Right lobe of liver (tissue), 6 donors: Measurements from ENCODE around the gene OR51G1. TPM values are rescaled to one million over a fixed set of nuclear protein-coding genes. Genes with fewer than 3 reads are reported as not detected.

ENCODE experiments used
- ATAC-seq, 4 donors: fragments of 200-7000 bp; cut with Tn5 transposase; one replicate each; pipeline ENCODE4 v1.9.1; 2020; ENCODE audit warnings: mild to moderate bottlenecking in 4 of 4, moderate library complexity in 4 of 4
- DNase-seq, 3 donors: peaks; one replicate each; pipeline ENCODE4 v3.0.0-alpha.2; 2020
- H3K27ac ChIP-seq, 3 donors: fragments of 200-600 bp; one replicate each; pipeline ENCODE4 v1.8.0; 2022
- H3K27me3 ChIP-seq, 2 donors: fragments of 200-600 bp; one replicate each; pipeline ENCODE4 v1.8.0; 2022
- H3K36me3 ChIP-seq, 4 donors: fragments of 200-600 bp; sonication (generic) in 1 of 4; one replicate each; pipeline versions ENCODE4 v1.5.1 to v1.8.0; 2017 to 2022; ENCODE audit warnings: control low read depth in 1 of 4
- H3K4me1 ChIP-seq, 4 donors: fragments of 200-600 bp; sonication (generic) in 1 of 4; one replicate each; pipeline versions ENCODE4 v1.5.1 to v1.8.0; 2017 to 2022; ENCODE audit warnings: control low read depth in 1 of 4
- H3K4me3 ChIP-seq, 3 donors: fragments of 200-600 bp; one replicate each; pipeline ENCODE4 v1.8.0; 2022
- H3K9me3 ChIP-seq, 4 donors: fragments of 200-600 bp; sonication (generic) in 1 of 4; one replicate each; pipeline versions ENCODE4 v1.5.1 to v1.8.0; 2017 to 2022; ENCODE audit warnings: control low read depth in 1 of 4
- CTCF ChIP-seq, 4 donors: fragments of 200-600 bp in 3 of 4; fragments of 450-650 bp in 1 of 4; IDR thresholded peaks; one replicate each; pipeline versions ENCODE4 v1.5.1 to v1.8.0; 2016 to 2022; ENCODE audit warnings: antibody characterized with exemption in 4 of 4, mild to moderate bottlenecking in 2 of 4
- POLR2A ChIP-seq: fragments of 450-650 bp; IDR thresholded peaks from one replicate; pipeline ENCODE4 v1.6.1; 2017; ENCODE audit warnings: antibody characterized with exemption, mild to moderate bottlenecking
- WGBS: methylation state at CpG from one replicate; pipeline ENCODE4 v1.1.6; 2018; ENCODE audit warnings: low coverage, low lambda C conversion rate; ENCODE audit not compliant: insufficient coverage; ENCODE audit errors: missing lambda C conversion rate; 5-methylcytosine and 5-hydroxymethylcytosine counted together
- intact Hi-C, 2 donors: fragments of 100-400 bp; cut with DNase I; formaldehyde crosslinking; loops; one replicate each; pipeline versions ENCODE4 v1.11.2 to v1.14.1; 2022
- total RNA-seq, 6 experiments: library from RNA; depleted of rRNA in 2 of 6; stranded (reverse); fragments of >200 nt in 2 of 6; fragmentation: NEBNext Ultra II Directional in 3 of 6; extraction: Animal tissue kit (Norgen Biotek cat#: 25700) in 3 of 6; gene quantifications; one replicate each; pipeline versions ENCODE4 v1.1.0 to v1.2.4, GENCODE V29; 2016 to 2023
- donor health status: DM: no; HTN: yes; CAD: no.
- donor health status: DM: no; HTN: no; CAD: no.
- donor health status: DM: no; HTN: no; CAD: no.
- donor health status: DM: no; HTN: yes; CAD: no.
- donor health status: DM: no; HTN: yes; CAD: no.

OR51G1 gene
- total RNA-seq, 6 experiments from 2014 or later, result not detected

GRCh38 chr11:4947505-4947904 lies 23.4 kb upstream of the OR51G1 start, which contains the start of gene OR51A4:
Gene OR51A4, minus strand, starts transcription at chr11:4947605. Its CDS starts 505 bp downstream, at chr11:4947100.
- Histone ChIP-seq H3K4me3 (no peak within 1 kb of the TSS), H3K9me3 (no peaks in the 10 kb centered on the region), H3K36me3 (no peaks in the 10 kb centered on the region), H3K4me1 (no peaks in the 10 kb centered on the region), H3K27ac (no peak within 1 kb of the TSS), H3K27me3 (no peaks in the 10 kb centered on the region)
- DNase-seq (no peak), ATAC-seq (no peak)
- TF ChIP-seq CTCF (IDR thresholded peaks at IDR 0.05) (no peak), POLR2A (no peak)
- intact Hi-C loops, result no loop called here

- Histone ChIP-seq H3K4me1 (no peaks in the 10 kb centered on the region), H3K4me3 (no peak overlapping the region), H3K27ac (no peak overlapping the region), H3K27me3 (no peaks in the 10 kb centered on the region), H3K9me3 (no peaks in the 10 kb centered on the region), H3K36me3 (no peaks in the 10 kb centered on the region)
- no peak for TF ChIP-seq CTCF (IDR thresholded peaks at IDR 0.05)
- no peak for TF ChIP-seq POLR2A
- ATAC-seq (no peak), DNase-seq (no peak)
- intact Hi-C loops, result no loop called here
- 47% methylated on average over 3 of the region's 3 CpGs for WGBS
Observed at GRCh38 chr11:4936745-4937144, 12.6 kb upstream of the OR51G1 start.

GRCh38 chr11:4932751-4933150 lies 8.6 kb upstream of the OR51G1 start:
- no peak overlapping the region for H3K27ac ChIP-seq
- no peak overlapping the region for H3K4me3 ChIP-seq
- 40% methylated on average over 4 of the region's 4 CpGs for WGBS
- ATAC-seq (no peak), DNase-seq (no peak)
- no peaks in the 10 kb centered on the region for H3K36me3 ChIP-seq
- H3K4me1 ChIP-seq, result no peaks in the 10 kb centered on the region
- intact Hi-C loops, result no loop called here
- no peak for TF ChIP-seq POLR2A
- no peak for TF ChIP-seq CTCF (IDR thresholded peaks at IDR 0.05)
- no peaks in the 10 kb centered on the region for H3K9me3 ChIP-seq
- no peaks in the 10 kb centered on the region for H3K27me3 ChIP-seq

GRCh38 chr11:4926608-4927007 lies 2.5 kb upstream of the OR51G1 start:
- DNase-seq (no peak), ATAC-seq (no peak)
- Histone ChIP-seq H3K9me3 (no peaks in the 10 kb centered on the region), H3K27me3 (no peaks in the 10 kb centered on the region), H3K4me1 (no peaks in the 10 kb centered on the region), H3K4me3 (no peak overlapping the region), H3K27ac (no peak overlapping the region), H3K36me3 (no peaks in the 10 kb centered on the region)
- TF ChIP-seq POLR2A, result no peak
- intact Hi-C loops, result no loop called here

- 27% methylated on average over 1 of the region's 1 CpG for WGBS
- intact Hi-C loops, result no loop called here
- Histone ChIP-seq H3K4me3 (no peak overlapping the region), H3K27ac (no peak overlapping the region), H3K4me1 (no peaks in the 10 kb centered on the region), H3K9me3 (no peaks in the 10 kb centered on the region), H3K36me3 (no peaks in the 10 kb centered on the region), H3K27me3 (no peaks in the 10 kb centered on the region)
- no peak for TF ChIP-seq CTCF (IDR thresholded peaks at IDR 0.05)
- no peak for TF ChIP-seq POLR2A
- DNase-seq (no peak), ATAC-seq (no peak)
Observed at GRCh38 chr11:4922304-4922703, 1.8 kb downstream of the OR51G1 start.
